Neutrophil (primary cell): Measurements from ENCODE around the gene EEF1AKMT1.

Experiments used
- H3K27ac ChIP-seq: fragments of 200-600 bp; sonication (generic); 2 replicates; pipeline ENCODE4 v1.5.1; 2016; ENCODE audit warnings: mild to moderate bottlenecking, moderate library complexity
- H3K27me3 ChIP-seq: fragments of 200-600 bp; sonication (generic); 2 replicates; pipeline ENCODE4 v1.6.0; 2016; ENCODE audit warnings: mild to moderate bottlenecking
- H3K36me3 ChIP-seq: fragments of 200-600 bp; sonication (generic); 2 replicates; pipeline ENCODE4 v1.5.1; 2017
- H3K4me1 ChIP-seq, 2 experiments: fragments of 200-600 bp in 1 of 2; sonication (generic) in 1 of 2; 1 replicate in 1 of 2; 2 replicates in 1 of 2; pipeline versions ENCODE4 v1.5.1 to v1.6.1; 2013 to 2016; ENCODE audit warnings: low read depth in 1 of 2, low read length in 1 of 2, mild to moderate bottlenecking in 1 of 2, moderate library complexity in 1 of 2; ENCODE audit not compliant: control insufficient read depth in 1 of 2, insufficient read depth in 1 of 2
- H3K4me3 ChIP-seq, 2 experiments: fragments of 200-600 bp in 1 of 2; sonication (generic) in 1 of 2; 1 replicate in 1 of 2; 2 replicates in 1 of 2; pipeline ENCODE4 v1.5.1; 2013 to 2016; ENCODE audit warnings: low read depth in 1 of 2, low read length in 1 of 2, mild to moderate bottlenecking in 1 of 2, moderate library complexity in 1 of 2
- H3K9me3 ChIP-seq: fragments of 200-600 bp; sonication (generic); 2 replicates; pipeline ENCODE4 v1.5.1; 2016
- CTCF ChIP-seq: fragments of 200-600 bp; sonication (generic); IDR thresholded peaks from 2 replicates; pipeline ENCODE4 v1.5.1; 2016; ENCODE audit warnings: antibody characterized with exemption

The EEF1AKMT1 gene

DNA sequence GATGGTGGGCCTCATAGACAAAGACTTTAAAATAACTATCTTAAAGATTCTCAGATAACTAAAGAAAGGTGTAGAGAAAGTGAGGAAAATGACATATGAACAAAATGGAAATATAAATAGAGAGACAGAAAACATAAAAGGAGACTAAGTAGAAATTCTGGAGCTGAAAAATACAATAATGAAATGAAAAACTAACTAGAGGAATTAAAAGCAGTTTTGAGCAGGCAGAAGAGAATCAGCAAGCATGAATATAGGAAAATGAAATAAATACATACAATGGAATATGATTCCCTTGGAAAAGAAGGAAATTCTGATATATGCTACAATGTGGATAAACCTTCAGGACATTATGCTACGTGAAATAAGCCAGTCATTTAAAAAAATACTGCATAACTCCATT is 3.9 kb downstream of the EEF1AKMT1 start:
- no peaks in the 10 kb centered on the region for H3K27me3 ChIP-seq
- no peaks in the 10 kb centered on the region for H3K9me3 ChIP-seq
- no peaks in the 10 kb centered on the region for H3K36me3 ChIP-seq
- H3K4me1 ChIP-seq: peaks cover 11 to 16% of the 10 kb centered on the region in 2 experiments
- no peak overlapping the region for H3K4me3 ChIP-seq
- TF ChIP-seq CTCF: no peak
- H3K27ac ChIP-seq: no peak overlapping the region

DNA sequence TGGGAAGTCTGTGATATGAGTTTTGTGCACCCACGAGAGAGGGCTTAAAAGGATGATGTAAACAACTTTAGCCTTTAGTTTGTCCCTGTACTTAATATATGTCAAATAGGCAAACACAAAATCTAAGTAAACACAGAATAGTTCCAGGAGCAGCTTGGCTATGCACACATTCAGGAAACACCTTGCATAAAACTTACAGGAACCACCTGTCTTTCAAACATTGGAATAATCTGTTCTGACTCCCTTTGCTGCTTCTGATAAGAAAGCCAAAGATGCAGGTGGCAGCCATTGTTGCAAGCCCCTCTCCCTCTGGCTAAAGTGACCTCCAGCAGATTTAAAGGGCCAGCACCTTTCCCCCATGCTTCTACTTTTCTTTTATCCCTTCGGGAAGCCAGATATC is 4.7 kb downstream of the EEF1AKMT1 start:
- peaks cover 11 to 13% of the 10 kb centered on the region in 2 experiments for H3K4me1 ChIP-seq
- H3K36me3 ChIP-seq: no peaks in the 10 kb centered on the region
- H3K4me3 ChIP-seq: no peak overlapping the region
- TF ChIP-seq CTCF: no peak
- no peak overlapping the region for H3K27ac ChIP-seq
- no peaks in the 10 kb centered on the region for H3K27me3 ChIP-seq
- no peaks in the 10 kb centered on the region for H3K9me3 ChIP-seq

DNA sequence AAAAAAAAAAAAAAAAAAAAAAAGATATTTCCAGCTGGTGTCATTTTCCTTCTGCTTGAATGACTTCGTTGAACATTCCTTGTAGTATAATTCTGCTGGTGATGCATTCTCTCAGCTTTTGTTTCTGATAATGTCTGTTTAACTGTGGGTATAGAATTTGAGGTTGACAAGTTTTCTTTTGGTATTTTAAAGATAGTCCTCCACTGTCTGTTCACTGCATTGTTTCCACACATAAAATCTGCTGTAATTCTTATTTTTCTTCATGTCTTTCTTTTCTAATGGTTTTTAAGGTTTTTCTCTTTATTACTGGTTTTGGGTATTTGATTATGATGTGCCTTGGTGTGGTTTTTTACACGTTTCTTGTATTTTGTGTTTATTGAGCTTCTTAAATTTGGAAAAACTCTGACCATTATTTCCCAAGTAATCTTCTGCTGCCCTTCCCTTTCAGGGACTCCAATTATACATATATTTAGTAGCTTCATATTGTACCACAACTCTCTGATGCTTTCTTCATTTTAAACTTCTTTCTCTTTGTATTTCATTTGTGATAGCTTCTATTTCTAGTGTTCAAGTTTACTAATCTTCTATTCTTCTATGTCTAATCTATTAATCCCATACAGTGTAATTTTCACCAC is 6.3 kb downstream of the EEF1AKMT1 start:
- Histone ChIP-seq H3K4me3 (no peak overlapping the region), H3K9me3 (no peaks in the 10 kb centered on the region), H3K36me3 (no peaks in the 10 kb centered on the region), H3K27ac (no peak overlapping the region), H3K4me1 (peaks cover under 1 to 2% of the 10 kb centered on the region in 2 experiments), H3K27me3 (no peaks in the 10 kb centered on the region)
- no peak for TF ChIP-seq CTCF

GRCh38 chr13:20760872-20761271 is 12.9 kb downstream of the EEF1AKMT1 start:
- Histone ChIP-seq H3K4me1 (no peaks in the 10 kb centered on the region), H3K27me3 (no peaks in the 10 kb centered on the region), H3K9me3 (no peaks in the 10 kb centered on the region), H3K4me3 (no peak overlapping the region), H3K36me3 (no peaks in the 10 kb centered on the region), H3K27ac (no peak overlapping the region)
- TF ChIP-seq CTCF: no peak

DNA sequence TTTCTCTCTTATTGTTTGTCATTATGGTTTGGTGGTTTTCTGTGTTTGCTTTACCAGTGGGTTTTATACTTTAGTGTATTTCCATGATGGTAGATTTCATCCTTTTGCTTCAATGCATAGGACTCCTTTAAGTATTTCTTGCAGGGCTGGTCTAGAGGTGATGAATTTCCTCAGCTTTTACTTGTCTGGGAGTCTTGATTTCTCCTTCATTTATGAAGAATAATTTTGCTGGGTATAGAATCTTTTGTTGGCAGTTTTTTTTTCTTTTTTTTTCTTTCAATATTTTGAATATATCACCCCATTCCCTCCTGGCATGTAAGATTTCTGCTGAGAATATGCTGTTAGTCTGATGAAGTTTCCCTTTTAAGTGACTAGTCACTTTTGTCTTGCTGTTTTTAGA is 19.8 kb downstream of the EEF1AKMT1 start:
- Histone ChIP-seq H3K36me3 (no peaks in the 10 kb centered on the region), H3K4me1 (no peaks in the 10 kb centered on the region), H3K4me3 (no peak overlapping the region), H3K9me3 (no peaks in the 10 kb centered on the region), H3K27me3 (no peaks in the 10 kb centered on the region), H3K27ac (no peak overlapping the region)
- TF ChIP-seq CTCF: no peak
